Measurements from ENCODE around the gene BANF1.
A peak's percentile ranks its signal among the peaks of the same experiment; 100 is the strongest.
"Not testable (repeated sequence)": the region's sequence is repeated elsewhere in the genome, so short reads cannot be mapped to it uniquely, and the experiment has no call there.

Gene BANF1

DNA sequence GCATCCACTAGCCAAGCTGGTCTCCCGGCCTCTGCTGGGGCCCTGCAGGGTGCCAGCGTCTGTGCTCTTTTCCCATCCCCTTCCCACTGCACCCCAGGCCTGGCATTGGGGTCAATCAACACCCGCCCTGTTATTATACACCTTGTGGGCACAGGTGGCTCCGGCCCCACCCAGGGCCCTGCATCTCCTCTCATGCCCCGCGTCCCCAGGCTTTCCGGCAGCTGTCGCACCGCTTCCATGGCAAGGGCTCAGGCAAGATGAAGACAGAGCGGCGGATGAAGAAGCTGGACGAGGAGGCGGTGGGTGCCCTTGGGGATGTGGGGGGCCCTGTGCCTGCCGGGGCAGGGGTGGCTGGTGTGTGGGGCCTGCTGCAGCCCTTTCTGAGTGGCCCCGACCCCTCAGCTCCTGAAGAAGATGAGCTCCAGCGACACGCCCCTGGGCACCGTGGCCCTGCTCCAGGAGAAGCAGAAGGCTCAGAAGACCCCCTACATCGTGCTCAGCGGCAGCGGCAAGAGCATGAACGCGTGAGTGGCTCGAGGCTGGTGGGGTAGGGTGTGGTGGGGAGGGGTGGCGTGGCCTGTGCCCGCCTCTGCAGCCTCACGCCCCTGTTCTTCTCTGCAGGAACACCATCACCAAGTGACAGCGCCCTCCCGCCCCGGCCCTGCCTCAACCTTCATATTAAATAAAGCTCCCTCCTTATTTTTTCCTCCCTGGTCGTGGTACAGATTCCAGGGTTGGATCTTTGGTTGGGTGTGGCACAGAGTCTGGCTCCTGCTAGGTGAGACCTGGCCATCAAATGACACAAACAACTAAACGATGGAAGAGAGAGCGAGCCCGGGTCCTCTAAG lies 23.7 kb upstream of the BANF1 start:
- DNase-seq (ENCODE audit: low read depth), result no peak

GRCh38 chr11:65979261-65979759 lies 23.0 kb upstream of the BANF1 start:
- DNase-seq (ENCODE audit: low read depth), result no peak

GRCh38 chr11:65981101-65981740 lies 21.1 kb upstream of the BANF1 start:
- DNase-seq (ENCODE audit: low read depth), result no peak

DNA sequence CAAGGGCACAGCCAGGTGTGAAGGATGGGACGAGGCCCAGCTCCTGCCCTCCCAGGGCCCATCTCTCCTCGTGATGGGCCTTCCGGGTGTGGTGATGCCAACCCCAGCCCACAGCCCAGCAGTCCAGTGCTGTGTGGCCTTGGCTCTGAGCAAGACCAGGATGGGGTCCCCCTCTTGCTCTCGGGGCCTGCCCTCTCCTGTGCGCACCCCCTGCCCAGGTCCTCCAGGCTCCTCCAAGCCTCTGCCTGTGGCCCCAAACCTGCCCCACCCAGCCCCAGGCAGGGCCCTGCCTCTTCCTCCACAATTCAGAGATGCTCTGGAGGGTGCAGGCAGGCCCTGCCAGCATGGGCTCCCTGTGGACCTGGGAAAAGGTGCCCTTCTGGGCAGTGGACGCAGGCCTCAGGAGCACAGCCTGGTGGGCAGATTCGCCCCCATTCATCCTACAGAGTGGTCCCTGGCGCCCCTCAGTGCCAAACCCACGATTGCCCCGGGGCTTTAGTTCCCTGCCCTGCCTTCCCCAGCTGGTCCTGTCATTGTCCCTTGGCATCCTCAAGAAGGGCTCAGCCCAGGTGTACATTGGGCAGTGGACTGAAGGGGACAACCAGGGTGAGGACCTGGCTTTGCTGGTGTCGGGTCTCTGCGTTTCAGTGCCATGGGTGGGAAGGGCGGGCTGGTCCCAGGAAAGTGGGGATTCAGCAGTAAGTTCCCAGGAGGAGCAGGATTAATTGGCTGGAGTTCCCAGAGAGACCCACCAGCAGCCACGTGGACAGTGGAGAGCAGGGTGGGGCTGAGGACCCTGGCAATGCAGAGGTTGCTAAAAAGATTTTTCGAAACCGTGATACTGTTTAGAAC lies 20.1 kb upstream of the BANF1 start:
- no peak for DNase-seq (ENCODE audit: low read depth)

GRCh38 chr11:65982824-65983588 lies 19.3 kb upstream of the BANF1 start:
- no peak for DNase-seq (ENCODE audit: low read depth)

DNA sequence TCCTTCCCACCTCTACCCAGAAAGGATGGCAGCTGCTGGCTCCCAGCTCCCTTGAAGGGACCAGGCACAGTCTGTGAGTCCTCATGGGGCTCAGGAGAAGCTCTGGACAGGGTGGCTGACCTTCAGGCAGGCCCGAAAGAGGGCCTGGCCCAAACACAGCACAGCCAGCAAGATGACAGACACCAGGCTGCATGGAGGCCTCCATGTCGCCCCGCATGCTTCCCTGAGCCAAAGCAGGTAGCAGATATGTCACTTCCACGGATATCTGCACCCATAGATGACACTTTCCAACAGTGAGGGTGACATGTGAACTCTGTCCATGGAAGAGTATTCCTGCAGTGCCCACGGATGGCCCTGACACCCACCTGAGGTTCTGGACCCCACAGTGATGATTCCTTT lies 18.7 kb upstream of the BANF1 start:
- no peak for DNase-seq (ENCODE audit: low read depth)

GRCh38 chr11:65987336-65987735 lies 15.0 kb upstream of the BANF1 start:
- no peak for DNase-seq (ENCODE audit: low read depth)

DNA sequence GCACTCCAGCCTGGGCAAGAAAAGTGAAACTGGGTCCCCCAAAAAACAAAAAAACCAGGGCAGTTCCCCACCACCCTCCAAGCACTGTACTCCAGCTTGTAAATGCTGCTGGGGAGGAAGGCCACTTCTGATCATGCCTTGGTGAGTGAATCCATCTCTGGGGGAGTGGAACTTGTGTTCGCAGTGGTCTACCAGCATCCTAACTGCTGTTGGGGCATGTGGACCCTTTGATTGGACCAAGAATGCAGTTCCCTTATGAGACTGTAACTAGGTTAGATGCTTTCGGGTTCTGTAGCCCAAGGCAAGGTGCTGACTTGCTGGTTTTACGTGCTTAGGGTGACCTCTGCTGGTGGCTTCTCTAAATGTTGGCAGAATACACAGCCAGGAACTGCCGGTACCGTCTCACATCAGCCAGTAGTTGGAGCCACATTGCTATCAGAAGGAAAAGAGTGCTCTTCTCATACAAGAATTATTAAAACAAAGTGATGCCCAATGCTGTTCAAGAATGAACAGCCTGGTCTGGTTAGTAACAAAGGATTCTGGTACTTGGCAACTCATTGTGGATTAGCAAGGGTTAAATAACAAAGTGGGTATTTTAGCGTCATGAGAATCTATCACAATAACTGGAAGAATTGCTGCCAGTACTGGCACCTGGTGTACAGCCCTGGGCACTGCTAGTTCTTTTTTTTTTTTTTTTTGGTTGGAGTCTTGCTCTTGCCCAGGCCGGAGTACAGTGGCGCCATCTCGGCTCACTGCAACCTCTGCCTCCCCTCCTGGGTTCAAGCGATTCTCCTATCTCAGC lies 13.3 kb upstream of the BANF1 start:
- peak; percentile 91 for DNase-seq (ENCODE audit: low read depth)

DNA sequence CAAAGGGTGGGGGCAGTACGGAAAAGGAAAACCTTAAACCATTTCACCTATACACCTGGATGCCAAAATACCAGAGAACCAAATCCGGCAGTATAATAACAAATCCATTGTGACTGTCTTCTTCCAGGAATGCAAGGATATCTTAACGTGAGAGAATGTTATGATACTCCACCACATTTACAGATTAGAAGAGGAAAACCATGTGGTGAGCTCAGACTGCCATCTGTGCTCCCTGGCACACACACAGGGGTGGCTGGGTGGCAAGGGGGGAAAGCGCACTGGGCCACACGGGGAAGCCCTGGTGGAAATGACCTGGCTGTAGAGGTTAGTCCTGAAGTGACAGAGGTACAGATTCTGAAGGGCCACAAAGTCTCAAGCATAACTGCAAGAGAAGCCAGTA lies 10.2 kb upstream of the BANF1 start:
- DNase-seq (ENCODE audit: low read depth), result no peak

GRCh38 chr11:65997286-65997685 lies 5.0 kb upstream of the BANF1 start:
- no peak for DNase-seq (ENCODE audit: low read depth)

GRCh38 chr11:66002648-66003225 lies 434 bp downstream of the BANF1 start:
- no peak for DNase-seq (ENCODE audit: low read depth)

DNA sequence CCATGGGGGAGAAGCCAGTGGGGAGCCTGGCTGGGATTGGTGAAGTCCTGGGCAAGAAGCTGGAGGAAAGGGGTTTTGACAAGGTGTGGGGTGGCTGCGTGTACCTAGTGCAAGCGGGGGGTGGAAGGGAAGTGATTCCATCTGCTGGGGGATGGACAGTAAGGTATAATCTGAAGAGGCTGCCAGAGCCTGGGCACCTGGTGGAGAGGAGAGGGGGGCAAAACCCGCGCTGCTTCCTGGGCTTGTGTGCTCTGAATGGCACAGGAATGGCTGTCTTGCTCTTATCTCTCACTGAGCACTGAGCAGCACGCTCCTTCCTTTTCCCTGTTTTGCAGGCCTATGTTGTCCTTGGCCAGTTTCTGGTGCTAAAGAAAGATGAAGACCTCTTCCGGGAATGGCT lies 988 bp downstream of the BANF1 start:
- DNase-seq (ENCODE audit: low read depth), result no peak

GRCh38 chr11:66004186-66004585 lies 1.9 kb downstream of the BANF1 start:
- DNase-seq (ENCODE audit: low read depth), result no peak

DNA sequence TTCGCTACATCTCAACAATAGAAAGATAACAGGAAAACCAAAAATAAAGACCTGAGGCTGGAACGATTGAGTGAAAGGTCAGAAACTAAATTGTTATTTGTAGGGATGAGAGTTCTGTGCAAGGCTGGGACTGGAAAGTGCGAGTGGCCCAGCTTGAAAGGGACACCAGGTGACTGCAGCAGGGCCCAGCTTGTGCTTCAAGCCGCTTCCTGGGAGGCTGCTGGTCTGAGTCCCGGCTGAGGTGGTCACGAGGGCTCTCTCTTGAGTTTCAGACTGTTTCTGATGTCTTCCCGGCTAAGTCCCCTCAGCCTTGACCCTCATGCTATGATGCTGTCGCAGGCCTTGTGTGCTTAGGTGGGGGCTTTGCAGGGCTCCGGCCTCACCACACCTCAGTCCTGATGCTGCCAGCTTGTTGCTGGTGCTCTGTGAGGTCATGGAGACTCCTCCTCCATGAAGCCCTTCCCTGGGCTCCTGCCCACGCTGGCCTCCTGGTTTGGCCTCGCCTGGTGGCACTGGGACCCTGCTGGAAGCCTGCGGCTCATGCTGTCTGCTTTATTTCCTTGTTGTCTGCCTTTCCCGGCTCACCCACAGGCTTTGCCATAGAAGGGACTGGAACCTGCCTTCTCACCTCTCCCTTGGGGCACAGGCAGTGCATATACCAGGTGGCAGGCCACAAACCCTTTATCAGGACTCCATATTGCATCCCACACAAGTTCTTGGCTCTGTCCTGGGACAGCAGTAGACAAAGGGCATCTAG lies 4.0 kb downstream of the BANF1 start:
- DNase-seq (ENCODE audit: low read depth), result no peak

GRCh38 chr11:66006891-66007176 lies 4.5 kb downstream of the BANF1 start:
- no peak for DNase-seq (ENCODE audit: low read depth)

- no peak for DNase-seq (ENCODE audit: low read depth)
These were observed 4.9 kb downstream of the BANF1 start for GRCh38 chr11:66007201-66007634.

GRCh38 chr11:66008095-66008467 lies 5.8 kb downstream of the BANF1 start:
- DNase-seq (ENCODE audit: low read depth), result no peak

GRCh38 chr11:66008468-66009101 lies 6.3 kb downstream of the BANF1 start:
- no peak for DNase-seq (ENCODE audit: low read depth)

- not testable (repeated sequence) for DNase-seq (ENCODE audit: low read depth)
These were observed 7.7 kb downstream of the BANF1 start for GRCh38 chr11:66010036-66010435.

All from non-pigmented ciliary epithelial cell (primary cell).